ENCODE data around the gene KPNA3.

GRCh38 chr13:49841964-49842363 is 49.5 kb upstream of the KPNA3 start:
- TF ChIP-seq POLR2A (IDR thresholded peaks at IDR 0.05; ENCODE audit: low read length) (no peak), GATA1 (IDR thresholded peaks at IDR 0.05; ENCODE audit: low read depth, low read length) (no peak)

Data from erythroblast (primary cell).